Cardiac muscle cell (in vitro differentiated cells and primary cell): ENCODE measurements around the gene MAD1L1. TPM values are rescaled to one million over a fixed set of nuclear protein-coding genes. Genes with fewer than 3 reads are reported as not detected.
"Not testable (repeated sequence)": the region's sequence is repeated elsewhere in the genome, so short reads cannot be mapped to it uniquely, and the experiment has no call there.

ENCODE experiments used
- DNase-seq, 2 donors: peaks; one replicate each; pipeline versions ENCODE4 v3.0.0 to v3.0.0-alpha.2; 2010 to 2017; ENCODE audit warnings: low read depth in 1 of 2, low spot score in 1 of 2
- H3K27ac ChIP-seq: fragments of 200-600 bp; sonication (generic); 2 replicates; pipeline ENCODE4 v1.5.1; 2016
- H3K27me3 ChIP-seq: fragments of 200-600 bp; sonication (generic); 2 replicates; pipeline ENCODE4 v1.6.0; 2016; ENCODE audit warnings: control low read depth
- H3K36me3 ChIP-seq: fragments of 200-600 bp; sonication (generic); 2 replicates; pipeline ENCODE4 v1.5.1; 2016; ENCODE audit warnings: control low read depth
- H3K4me1 ChIP-seq: fragments of 200-600 bp; sonication (generic); 2 replicates; pipeline ENCODE4 v1.8.1; 2017; ENCODE audit warnings: low read depth, mild to moderate bottlenecking, mixed run types
- H3K4me3 ChIP-seq: fragments of 200-600 bp; sonication (generic); 2 replicates; pipeline ENCODE4 v1.5.1; 2016; ENCODE audit warnings: mild to moderate bottlenecking
- H3K9me3 ChIP-seq: fragments of 200-600 bp; sonication (generic); 2 replicates; pipeline ENCODE4 v1.5.1; 2017; ENCODE audit warnings: low read depth, mild to moderate bottlenecking, control low read depth
- CTCF ChIP-seq: IDR thresholded peaks from 2 replicates; pipeline ENCODE4 v1.5.1; 2012; ENCODE audit warnings: low read depth, mild to moderate bottlenecking, low read length
- polyA plus RNA-seq: library from polyadenylated mRNA; unstranded; fragments of >200 nt; fragmentation: Nextera tagmentation; extraction: Ambion mirVana; gene quantifications from 2 replicates; pipeline ENCODE4 v1.2.1, GENCODE V29; 2016
- total RNA-seq: library from RNA; depleted of rRNA; stranded (reverse); fragments of >200 nt; gene quantifications from 2 replicates; pipeline ENCODE4 v1.2.3, GENCODE V29; 2016

Gene MAD1L1
- total and polyA plus RNA-seq, 2 experiments from 2014 or later: 38.3 to 56.2 TPM

DNA sequence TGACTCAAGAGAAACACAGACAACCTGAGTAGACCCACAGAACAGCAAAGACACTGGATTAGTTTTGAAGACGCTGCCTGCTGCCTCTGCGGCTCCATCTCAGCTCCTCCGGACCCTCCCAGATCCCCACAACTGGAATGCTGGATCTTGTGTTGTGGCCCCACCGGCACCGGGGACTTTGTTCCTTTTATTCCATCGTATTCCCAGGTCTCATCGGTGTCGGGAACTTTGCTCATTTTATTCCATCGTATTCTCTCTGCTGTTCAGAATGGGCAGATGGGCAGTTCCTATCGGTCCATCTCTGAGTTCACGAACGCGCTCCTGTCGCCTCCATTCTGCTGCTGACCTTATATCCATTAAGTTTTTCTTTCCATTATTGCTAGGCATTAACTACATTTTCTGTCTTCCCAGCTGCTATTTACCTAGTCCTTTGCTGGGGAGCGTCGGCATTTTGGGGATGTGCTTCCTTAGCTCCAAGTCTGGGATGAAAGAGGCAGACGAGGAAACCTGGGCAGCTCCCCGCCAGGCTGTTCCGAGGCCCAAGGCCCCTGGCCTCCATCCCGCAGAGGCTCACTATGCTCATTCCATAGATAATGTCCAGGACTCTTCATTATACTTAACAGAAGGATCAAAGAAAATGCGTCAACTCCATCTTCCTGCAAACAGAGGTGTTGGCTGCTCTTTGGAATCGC lies 192.4 kb downstream of the MAD1L1 start:
- peak overlapping the region; percentile 44 for H3K27ac ChIP-seq
- no peak for TF ChIP-seq CTCF
- no peaks in the 10 kb centered on the region for H3K9me3 ChIP-seq
- no peaks in the 10 kb centered on the region for H3K27me3 ChIP-seq
- DNase-seq: no peak
- no peaks in the 10 kb centered on the region for H3K36me3 ChIP-seq
- H3K4me3 ChIP-seq: no peak overlapping the region
- peaks cover 14% of the 10 kb centered on the region for H3K4me1 ChIP-seq

GRCh38 chr7:2038931-2039728 lies 193.6 kb downstream of the MAD1L1 start:
- DNase-seq: peak in 1 of 2 donors; percentile 18
- peaks cover 14% of the 10 kb centered on the region for H3K4me1 ChIP-seq

DNA sequence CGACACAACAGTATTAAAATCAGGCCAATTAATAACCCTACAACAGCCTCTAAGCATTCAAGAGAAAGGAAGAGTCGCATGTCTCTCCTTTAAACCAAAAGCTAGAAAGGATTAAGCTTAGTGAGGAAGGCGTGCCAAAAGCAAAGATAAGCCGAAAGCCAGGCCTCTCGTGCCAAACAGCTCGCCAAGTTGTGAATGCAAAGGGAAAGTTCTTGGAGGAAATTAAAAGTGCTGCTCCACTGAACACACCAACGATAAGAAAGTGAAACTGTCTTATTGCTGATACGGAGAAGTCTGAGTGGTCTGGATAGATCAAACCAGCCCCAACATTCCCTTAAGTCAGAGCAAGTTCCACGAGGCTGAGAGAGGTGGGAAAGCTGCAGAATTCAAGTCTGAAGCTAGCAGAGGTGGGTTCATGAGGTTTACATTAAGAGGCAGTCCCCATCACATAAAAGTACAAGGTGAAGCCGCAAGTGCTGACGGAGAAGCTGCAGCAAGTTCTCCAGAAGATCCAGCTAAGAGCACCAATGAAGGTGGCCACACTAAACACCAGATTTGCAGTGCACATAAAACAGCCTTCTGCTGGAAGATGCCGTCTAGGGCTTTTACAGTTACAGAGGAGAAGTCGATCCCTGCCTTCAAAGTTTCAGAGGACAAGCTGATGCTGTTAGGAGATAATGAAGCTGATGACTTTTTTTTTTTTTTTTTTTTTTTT lies 194.8 kb downstream of the MAD1L1 start:
- DNase-seq: peak in 1 of 2 donors; percentile 85

More at GRCh38 chr7:2038931-2039728, 193.6 kb downstream of the MAD1L1 start:
- TF ChIP-seq CTCF: no peak
- Histone ChIP-seq H3K36me3 (no peaks in the 10 kb centered on the region), H3K4me3 (no peak overlapping the region), H3K27me3 (no peaks in the 10 kb centered on the region), H3K27ac (no peak overlapping the region), H3K9me3 (no peaks in the 10 kb centered on the region)

DNA sequence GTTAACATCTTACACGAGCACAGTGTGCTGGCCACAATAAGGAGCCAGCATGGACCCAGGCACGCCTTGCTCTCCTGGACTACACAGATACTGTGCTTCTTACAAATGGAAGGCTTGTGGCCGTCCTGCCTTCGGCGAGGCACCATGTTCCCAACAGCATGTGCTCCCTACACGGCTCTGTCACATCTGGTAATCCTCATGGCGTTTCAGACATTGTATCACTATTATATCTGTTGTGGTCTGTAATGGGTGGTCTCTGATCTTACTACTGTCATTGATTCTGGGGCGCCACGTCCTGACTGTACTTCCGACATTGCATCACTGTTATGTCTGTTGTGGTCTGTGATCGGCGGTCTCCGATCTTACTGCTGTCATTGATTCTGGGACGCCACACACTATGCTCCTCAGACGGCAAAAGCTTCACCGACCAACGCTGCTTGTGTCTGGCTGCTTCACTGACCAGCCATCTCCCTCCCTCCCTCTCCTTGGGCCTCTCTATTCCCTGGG lies 195.4 kb downstream of the MAD1L1 start:
- H3K4me1 ChIP-seq: peaks cover 14% of the 10 kb centered on the region
- TF ChIP-seq CTCF: no peak
- DNase-seq: no peak
- H3K4me3 ChIP-seq: no peak overlapping the region
- H3K27me3 ChIP-seq: no peaks in the 10 kb centered on the region
- no peaks in the 10 kb centered on the region for H3K9me3 ChIP-seq
- H3K36me3 ChIP-seq: no peaks in the 10 kb centered on the region
- H3K27ac ChIP-seq: no peak overlapping the region

More for the DNA sequence above, 194.8 kb downstream of the MAD1L1 start:
- Histone ChIP-seq H3K4me1 (peaks cover 14% of the 10 kb centered on the region), H3K27ac (no peak overlapping the region), H3K9me3 (no peaks in the 10 kb centered on the region), H3K36me3 (no peaks in the 10 kb centered on the region), H3K27me3 (no peaks in the 10 kb centered on the region), H3K4me3 (no peak overlapping the region)
- no peak for TF ChIP-seq CTCF

DNA sequence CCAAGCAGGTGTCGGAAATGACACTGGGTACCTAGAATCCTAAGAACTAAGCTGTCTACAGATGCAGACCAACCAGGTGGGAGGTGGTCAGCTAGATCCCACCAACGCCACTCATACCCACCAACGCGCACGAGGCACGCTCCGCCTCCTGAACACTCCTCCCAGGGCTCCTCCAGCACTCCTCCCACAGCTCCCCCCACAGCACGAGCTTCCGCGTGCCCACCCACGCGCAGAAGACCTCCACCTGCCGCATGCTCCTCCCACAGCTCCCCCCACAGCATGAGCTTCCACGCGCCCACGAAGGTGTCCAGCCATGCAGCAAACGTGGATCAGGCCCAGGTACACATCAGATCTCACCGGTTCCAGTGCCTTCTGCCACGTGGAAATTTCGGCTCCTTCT lies 196.0 kb downstream of the MAD1L1 start:
- Histone ChIP-seq H3K4me3 (no peak overlapping the region), H3K9me3 (no peaks in the 10 kb centered on the region), H3K4me1 (peaks cover 14% of the 10 kb centered on the region), H3K27me3 (no peaks in the 10 kb centered on the region), H3K36me3 (no peaks in the 10 kb centered on the region), H3K27ac (no peak overlapping the region)
- no peak for DNase-seq
- no peak for TF ChIP-seq CTCF

- H3K27ac ChIP-seq, H3K4me1 ChIP-seq, DNase-seq, H3K36me3 ChIP-seq, H3K4me3 ChIP-seq, H3K9me3 ChIP-seq, H3K27me3 ChIP-seq: not testable (repeated sequence)
These were observed 196.5 kb downstream of the MAD1L1 start for GRCh38 chr7:2036201-2036600.
